OCI-LY7 (cell line): ENCODE results near the gene PAXIP1. TPM values are rescaled to one million over a fixed set of nuclear protein-coding genes. Genes with fewer than 3 reads are reported as not detected.

Source experiments
- BruUV-seq: library from RNA; stranded (reverse); fragments of 400-500 nt; replicated peaks from 2 replicates; lab custom pipeline; 2021; lab: Mats Ljungman, UMichigan
- CTCF ChIA-PET: fragments of 300-600 bp; sonication (Branson Sonifier 250); formaldehyde crosslinking; loops from one replicate; lab custom pipeline; 2022; ENCODE audit warnings: antibody characterized with exemption; ENCODE audit not compliant: unreplicated experiment; lab: Charles Lee
- POLR2A ChIA-PET: fragments of 300-600 bp; sonication (Branson Sonifier 250); formaldehyde crosslinking; loops from one replicate; lab custom pipeline; 2022; ENCODE audit warnings: antibody characterized with exemption; lab: Charles Lee
- DNase-seq: peaks from one replicate; pipeline ENCODE4 v3.0.0-alpha.2; 2015; ENCODE audit warnings: low spot score
- H2AFZ ChIP-seq: fragments of 200-600 bp; sonication (generic), shearing (Covaris generic); 2 replicates; pipeline ENCODE4 v1.6.1; 2014; ENCODE audit warnings: mild to moderate bottlenecking, antibody characterized with exemption, low read length, moderate library complexity
- H3K27ac ChIP-seq: fragments of 200-600 bp; sonication (generic); 2 replicates; pipeline ENCODE4 v1.5.1; 2014; ENCODE audit warnings: mixed run types, low read depth, mild to moderate bottlenecking, moderate library complexity, low read length, inconsistent platforms; ENCODE audit not compliant: poor library complexity, severe bottlenecking
- H3K36me3 ChIP-seq: fragments of 200-600 bp; sonication (generic); 2 replicates; pipeline ENCODE4 v1.6.1; 2014; ENCODE audit warnings: mild to moderate bottlenecking, antibody characterized with exemption, low read length, moderate library complexity, mixed read lengths; ENCODE audit not compliant: insufficient read depth
- H3K4me1 ChIP-seq: fragments of 200-600 bp; sonication (generic); 2 replicates; pipeline ENCODE4 v1.5.1; 2014; ENCODE audit warnings: mild to moderate bottlenecking, low read length; ENCODE audit not compliant: insufficient read depth, poor library complexity, severe bottlenecking
- H3K4me2 ChIP-seq: fragments of 200-600 bp; sonication (generic); 2 replicates; pipeline ENCODE4 v1.6.1; 2014; ENCODE audit warnings: mild to moderate bottlenecking, low read length
- H3K4me3 ChIP-seq: fragments of 200-600 bp; sonication (generic); 2 replicates; pipeline ENCODE4 v1.5.1; 2014; ENCODE audit warnings: mild to moderate bottlenecking, low read depth, low read length; ENCODE audit not compliant: poor library complexity, severe bottlenecking
- H3K79me2 ChIP-seq: fragments of 200-600 bp; sonication (generic); 2 replicates; pipeline ENCODE4 v1.6.1; 2016; ENCODE audit warnings: low read depth, mild to moderate bottlenecking, low read length, moderate library complexity, mixed read lengths; ENCODE audit not compliant: insufficient read depth
- H3K9me2 ChIP-seq: fragments of 200-600 bp; sonication (generic); 2 replicates; pipeline ENCODE4 v1.6.1; 2016; ENCODE audit warnings: mild to moderate bottlenecking, low read length, mixed read lengths; ENCODE audit not compliant: insufficient read depth
- H3K9me3 ChIP-seq: fragments of 200-600 bp; sonication (generic); 2 replicates; pipeline ENCODE4 v1.6.1; 2014; ENCODE audit warnings: mild to moderate bottlenecking, mixed run types, low read length, mixed read lengths
- H4K20me1 ChIP-seq: fragments of 200-600 bp; sonication (generic); 2 replicates; pipeline ENCODE4 v1.6.1; 2014; ENCODE audit warnings: mild to moderate bottlenecking, antibody characterized with exemption, low read length, moderate library complexity, mixed read lengths; ENCODE audit not compliant: insufficient read depth
- EZH2phosphoT487 ChIP-seq: fragments of 200-600 bp; sonication (generic); IDR thresholded peaks from 2 replicates; pipeline ENCODE4 v1.6.1; 2018; ENCODE audit warnings: low read depth, borderline replicate concordance, mild to moderate bottlenecking, mixed run types, antibody characterized with exemption, low read length, moderate library complexity, mixed read lengths
- intact Hi-C: fragments of 100-400 bp; cut with micrococcal nuclease; formaldehyde crosslinking; loops from one replicate; pipeline ENCODE4 v1.10.0; 2022; ENCODE audit not compliant: unreplicated experiment
- total RNA-seq, 2 experiments: library from RNA; depleted of rRNA in 1 of 2; stranded (reverse); fragments of >200 nt in 1 of 2; shearing (Covaris generic) in 1 of 2; gene quantifications; 2 replicates each; pipeline ENCODE4 v1.2.3, GENCODE V29; 2014 to 2022
- TF ChIP-seq, protein P1 (sequence below): fragments of 200-600 bp; sonication (generic); conservative IDR thresholded peaks from 2 replicates; pipeline ENCODE4 v1.5.1; 2014; ENCODE audit warnings: mild to moderate bottlenecking, antibody characterized with exemption, low read length, moderate library complexity, mixed read lengths

The PAXIP1 gene
- total RNA-seq, 2 experiments from 2014 or later = 27.4 to 33.0 TPM

- no TSS peak for BruUV-seq
These were observed 91.0 kb downstream of the PAXIP1 start for GRCh38 chr7:154911862-154912455.

GRCh38 chr7:154911411-154911810 is 91.5 kb downstream of the PAXIP1 start:
- no peak for TF ChIP-seq EZH2phosphoT487
- TF ChIP-seq, protein P1, sequence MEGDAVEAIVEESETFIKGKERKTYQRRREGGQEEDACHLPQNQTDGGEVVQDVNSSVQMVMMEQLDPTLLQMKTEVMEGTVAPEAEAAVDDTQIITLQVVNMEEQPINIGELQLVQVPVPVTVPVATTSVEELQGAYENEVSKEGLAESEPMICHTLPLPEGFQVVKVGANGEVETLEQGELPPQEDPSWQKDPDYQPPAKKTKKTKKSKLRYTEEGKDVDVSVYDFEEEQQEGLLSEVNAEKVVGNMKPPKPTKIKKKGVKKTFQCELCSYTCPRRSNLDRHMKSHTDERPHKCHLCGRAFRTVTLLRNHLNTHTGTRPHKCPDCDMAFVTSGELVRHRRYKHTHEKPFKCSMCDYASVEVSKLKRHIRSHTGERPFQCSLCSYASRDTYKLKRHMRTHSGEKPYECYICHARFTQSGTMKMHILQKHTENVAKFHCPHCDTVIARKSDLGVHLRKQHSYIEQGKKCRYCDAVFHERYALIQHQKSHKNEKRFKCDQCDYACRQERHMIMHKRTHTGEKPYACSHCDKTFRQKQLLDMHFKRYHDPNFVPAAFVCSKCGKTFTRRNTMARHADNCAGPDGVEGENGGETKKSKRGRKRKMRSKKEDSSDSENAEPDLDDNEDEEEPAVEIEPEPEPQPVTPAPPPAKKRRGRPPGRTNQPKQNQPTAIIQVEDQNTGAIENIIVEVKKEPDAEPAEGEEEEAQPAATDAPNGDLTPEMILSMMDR = no peak
- intact Hi-C loops = no loop called here
- Histone ChIP-seq H3K4me1 (no peaks in the 10 kb centered on the region), H3K4me2 (no peak overlapping the region), H3K9me2 (no peaks in the 10 kb centered on the region), H4K20me1 (no peaks in the 10 kb centered on the region), H3K79me2 (no peaks in the 10 kb centered on the region), H2AFZ (no peak overlapping the region), H3K27ac (no peak overlapping the region), H3K36me3 (no peaks in the 10 kb centered on the region), H3K4me3 (no peak overlapping the region), H3K9me3 (no peaks in the 10 kb centered on the region)
- no peak for DNase-seq
- ChIA-PET CTCF (no interaction called here), POLR2A (no interaction called here)
- no TSS peak for BruUV-seq

More at GRCh38 chr7:154911862-154912455, 91.0 kb downstream of the PAXIP1 start:
- no peak overlapping the region for H3K4me2 ChIP-seq
- no peak overlapping the region for H2AFZ ChIP-seq
- no peaks in the 10 kb centered on the region for H4K20me1 ChIP-seq
- no peaks in the 10 kb centered on the region for H3K9me3 ChIP-seq
- no peaks in the 10 kb centered on the region for H3K9me2 ChIP-seq
- no peak for DNase-seq
- ChIA-PET POLR2A (no interaction called here), CTCF (no interaction called here)
- no peaks in the 10 kb centered on the region for H3K4me1 ChIP-seq
- intact Hi-C loops = no loop called here
- no peaks in the 10 kb centered on the region for H3K36me3 ChIP-seq
- H3K4me3 ChIP-seq = no peak overlapping the region
- no peak overlapping the region for H3K27ac ChIP-seq
- H3K79me2 ChIP-seq = no peaks in the 10 kb centered on the region
- TF ChIP-seq, protein P1 = no peak
- no peak for TF ChIP-seq EZH2phosphoT487

DNA sequence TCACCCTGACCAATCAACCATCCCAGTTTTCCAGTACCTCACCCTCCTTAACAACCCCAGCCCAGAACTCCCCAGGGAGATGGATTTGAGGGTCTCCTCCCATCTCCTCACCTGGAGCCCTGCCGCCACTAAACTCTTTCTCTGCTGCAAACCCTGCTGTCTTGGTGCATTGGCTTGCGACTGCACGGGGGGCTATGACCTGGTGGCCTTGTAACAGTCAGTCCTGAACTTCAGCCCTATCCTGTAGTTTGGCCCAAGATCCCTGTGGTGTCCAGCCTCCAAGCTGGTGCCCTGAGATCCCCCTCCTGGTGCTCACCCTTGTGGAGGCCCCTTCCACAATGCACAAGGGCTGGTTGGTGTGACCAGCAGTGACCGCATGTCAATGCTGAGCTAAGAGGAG is 91.9 kb downstream of the PAXIP1 start:
- H3K79me2 ChIP-seq = no peaks in the 10 kb centered on the region
- intact Hi-C loops = no loop called here
- H3K27ac ChIP-seq = no peak overlapping the region
- no peaks in the 10 kb centered on the region for H3K9me3 ChIP-seq
- H3K4me2 ChIP-seq = no peak overlapping the region
- no peak overlapping the region for H3K4me3 ChIP-seq
- H2AFZ ChIP-seq = no peak overlapping the region
- no peaks in the 10 kb centered on the region for H3K9me2 ChIP-seq
- BruUV-seq = no TSS peak
- TF ChIP-seq, protein P1 = no peak
- TF ChIP-seq EZH2phosphoT487 = no peak
- no peaks in the 10 kb centered on the region for H4K20me1 ChIP-seq
- no peaks in the 10 kb centered on the region for H3K36me3 ChIP-seq
- CTCF ChIA-PET = no interaction called here
- no peak for DNase-seq
- no peaks in the 10 kb centered on the region for H3K4me1 ChIP-seq
- POLR2A ChIA-PET = interaction anchor here (0.6 kb wide), 1 partner anchor 1633 kb away, joined by 5 read pairs; no protein-coding TSS in a partner anchor
